Left ventricle myocardium inferior (tissue), 1 donor: ENCODE data around the gene PARD3. TPM values are rescaled to one million over a fixed set of nuclear protein-coding genes. Genes with fewer than 3 reads are reported as not detected.
"Not testable (repeated sequence)": the region's sequence is repeated elsewhere in the genome, so short reads cannot be mapped to it uniquely, and the experiment has no call there.

Source experiments
- DNase-seq: peaks from one replicate; pipeline ENCODE4 v3.0.0-alpha.2; 2020
- H3K27ac ChIP-seq: fragments of 200-600 bp; replicated peaks from 2 replicates; pipeline ENCODE4 v1.8.0; 2021
- H3K27me3 ChIP-seq: fragments of 200-600 bp; 2 replicates; pipeline ENCODE4 v1.8.0; 2021; ENCODE audit warnings: low read depth
- H3K36me3 ChIP-seq: fragments of 200-600 bp; 2 replicates; pipeline ENCODE4 v1.8.0; 2021
- H3K4me1 ChIP-seq: fragments of 200-600 bp; 2 replicates; pipeline ENCODE4 v1.8.0; 2021
- H3K4me3 ChIP-seq: fragments of 200-600 bp; 2 replicates; pipeline ENCODE4 v1.8.0; 2021; ENCODE audit warnings: mild to moderate bottlenecking, moderate library complexity
- H3K9me3 ChIP-seq: fragments of 200-600 bp; replicated peaks from 2 replicates; pipeline ENCODE4 v1.8.0; 2021
- CTCF ChIP-seq: fragments of 200-600 bp; IDR thresholded peaks from 2 replicates; pipeline ENCODE4 v1.8.0; 2021; ENCODE audit warnings: antibody characterized with exemption, mild to moderate bottlenecking, borderline replicate concordance
- intact Hi-C: fragments of 100-400 bp; cut with micrococcal nuclease; formaldehyde crosslinking; loops from one replicate; pipeline ENCODE4 v1.11.0; 2022
- total RNA-seq: library from RNA; stranded (reverse); fragmentation: NEBNext Ultra II Directional; extraction: Animal tissue kit (Norgen Biotek cat#: 25700); gene quantifications from one replicate; pipeline ENCODE4 v1.2.1, GENCODE V29; 2021
- donor health status: DM: no; HTN: yes; CAD: no; lungs with severe emphysema.

PARD3 gene
- total RNA-seq, 1 donor from 2014 or later = 29.6 TPM

GRCh38 chr10:34364253-34365037 lies 450.7 kb downstream of the PARD3 start:
- no peak for DNase-seq
- TF ChIP-seq CTCF = no peak
- intact Hi-C loops = no loop called here
- H3K27me3 ChIP-seq = no peaks in the 10 kb centered on the region
- no peaks in the 10 kb centered on the region for H3K4me1 ChIP-seq
- no peak overlapping the region for H3K27ac ChIP-seq
- no peaks in the 10 kb centered on the region for H3K9me3 ChIP-seq
- no peak overlapping the region for H3K4me3 ChIP-seq
- H3K36me3 ChIP-seq = peaks cover 5% of the 10 kb centered on the region

GRCh38 chr10:34360984-34361383 lies 454.1 kb downstream of the PARD3 start:
- no peaks in the 10 kb centered on the region for H3K9me3 ChIP-seq
- no peaks in the 10 kb centered on the region for H3K4me1 ChIP-seq
- H3K27ac ChIP-seq = no peak overlapping the region
- intact Hi-C loops = no loop called here
- no peak overlapping the region for H3K4me3 ChIP-seq
- H3K36me3 ChIP-seq = peaks cover 21% of the 10 kb centered on the region
- no peak for DNase-seq
- TF ChIP-seq CTCF = no peak
- H3K27me3 ChIP-seq = no peaks in the 10 kb centered on the region

GRCh38 chr10:34359435-34359813 lies 455.7 kb downstream of the PARD3 start:
- no peak for TF ChIP-seq CTCF
- intact Hi-C loops = no loop called here
- no peaks in the 10 kb centered on the region for H3K4me1 ChIP-seq
- no peaks in the 10 kb centered on the region for H3K9me3 ChIP-seq
- H3K27ac ChIP-seq = no peak overlapping the region
- DNase-seq = no peak
- H3K36me3 ChIP-seq = peaks cover 26% of the 10 kb centered on the region
- no peaks in the 10 kb centered on the region for H3K27me3 ChIP-seq
- H3K4me3 ChIP-seq = no peak overlapping the region

- intact Hi-C loops = no loop called here
- no peak overlapping the region for H3K4me3 ChIP-seq
- H3K36me3 ChIP-seq = peaks cover 26% of the 10 kb centered on the region
- no peaks in the 10 kb centered on the region for H3K9me3 ChIP-seq
- no peaks in the 10 kb centered on the region for H3K27me3 ChIP-seq
- TF ChIP-seq CTCF = no peak
- DNase-seq = no peak
- H3K4me1 ChIP-seq = no peaks in the 10 kb centered on the region
- no peak overlapping the region for H3K27ac ChIP-seq
Observed at GRCh38 chr10:34358729-34359434, 456.2 kb downstream of the PARD3 start.

GRCh38 chr10:34356463-34356862 lies 458.6 kb downstream of the PARD3 start:
- H3K36me3 ChIP-seq = peaks cover 29% of the 10 kb centered on the region
- no peak overlapping the region for H3K27ac ChIP-seq
- H3K27me3 ChIP-seq = no peaks in the 10 kb centered on the region
- no peaks in the 10 kb centered on the region for H3K4me1 ChIP-seq
- no peak for DNase-seq
- TF ChIP-seq CTCF = no peak
- intact Hi-C loops = no loop called here
- no peaks in the 10 kb centered on the region for H3K9me3 ChIP-seq
- H3K4me3 ChIP-seq = no peak overlapping the region

- H3K27me3 ChIP-seq, DNase-seq, H3K4me3 ChIP-seq, intact Hi-C loops, H3K9me3 ChIP-seq, H3K27ac ChIP-seq, H3K4me1 ChIP-seq: not testable (repeated sequence)
- H3K36me3 ChIP-seq = peaks cover 20% of the 10 kb centered on the region
Observed at GRCh38 chr10:34353530-34353929, 461.6 kb downstream of the PARD3 start.

- H3K27ac ChIP-seq, H3K27me3 ChIP-seq, H3K4me1 ChIP-seq, DNase-seq, H3K4me3 ChIP-seq, intact Hi-C loops, H3K9me3 ChIP-seq: not testable (repeated sequence)
- H3K36me3 ChIP-seq = peaks cover 17% of the 10 kb centered on the region
Observed at GRCh38 chr10:34352599-34353204, 462.4 kb downstream of the PARD3 start.
